ENCODE measurements around the gene PIK3R6. TPM values are rescaled to one million over a fixed set of nuclear protein-coding genes. Genes with fewer than 3 reads are reported as not detected.

PIK3R6 gene
- total RNA-seq, 4 donors from 2014 or later = 0.59 to 4.8 (median 1.7) TPM

DNA sequence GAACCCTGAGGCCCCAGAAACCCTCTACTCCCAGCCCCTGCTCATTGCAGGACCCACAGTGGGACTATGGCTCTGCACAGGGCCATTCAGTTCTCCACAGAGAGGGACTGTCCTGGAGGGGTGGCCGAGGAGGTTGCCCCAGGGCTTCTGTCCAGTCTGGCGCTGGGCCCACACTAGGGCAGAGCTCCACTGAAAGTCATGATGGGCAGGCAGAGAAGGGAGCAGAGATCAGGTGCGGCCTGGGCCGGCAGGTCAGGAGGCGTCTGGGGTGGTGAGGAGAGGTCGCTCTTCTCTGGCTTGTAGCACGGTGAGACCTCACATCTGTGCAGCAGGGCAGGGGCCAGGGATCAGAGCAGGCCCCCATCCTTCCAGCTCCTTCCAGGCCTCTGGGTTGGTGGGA, 13.0 kb upstream of the PIK3R6 start:
- Histone ChIP-seq H3K4me3 (no peak overlapping the region), H3K36me3 (peaks cover 0 to 5% (median 0%) of the 10 kb centered on the region in 3 donors), H3K4me1 (no peaks in the 10 kb centered on the region), H3K9me3 (no peaks in the 10 kb centered on the region), H3K27ac (no peak overlapping the region), H3K27me3 (no peaks in the 10 kb centered on the region)
- no peak for DNase-seq (ENCODE audit: low spot score in 2 of 2)
- 81 to 83% methylated on average over 4 to 7 of the region's 7 CpGs for WGBS, 2 donors
- TF ChIP-seq, protein P1, sequence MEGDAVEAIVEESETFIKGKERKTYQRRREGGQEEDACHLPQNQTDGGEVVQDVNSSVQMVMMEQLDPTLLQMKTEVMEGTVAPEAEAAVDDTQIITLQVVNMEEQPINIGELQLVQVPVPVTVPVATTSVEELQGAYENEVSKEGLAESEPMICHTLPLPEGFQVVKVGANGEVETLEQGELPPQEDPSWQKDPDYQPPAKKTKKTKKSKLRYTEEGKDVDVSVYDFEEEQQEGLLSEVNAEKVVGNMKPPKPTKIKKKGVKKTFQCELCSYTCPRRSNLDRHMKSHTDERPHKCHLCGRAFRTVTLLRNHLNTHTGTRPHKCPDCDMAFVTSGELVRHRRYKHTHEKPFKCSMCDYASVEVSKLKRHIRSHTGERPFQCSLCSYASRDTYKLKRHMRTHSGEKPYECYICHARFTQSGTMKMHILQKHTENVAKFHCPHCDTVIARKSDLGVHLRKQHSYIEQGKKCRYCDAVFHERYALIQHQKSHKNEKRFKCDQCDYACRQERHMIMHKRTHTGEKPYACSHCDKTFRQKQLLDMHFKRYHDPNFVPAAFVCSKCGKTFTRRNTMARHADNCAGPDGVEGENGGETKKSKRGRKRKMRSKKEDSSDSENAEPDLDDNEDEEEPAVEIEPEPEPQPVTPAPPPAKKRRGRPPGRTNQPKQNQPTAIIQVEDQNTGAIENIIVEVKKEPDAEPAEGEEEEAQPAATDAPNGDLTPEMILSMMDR (IDR thresholded peaks at IDR 0.05) = no peak
- no peak for TF ChIP-seq POLR2A (IDR thresholded peaks at IDR 0.05)
- no peak for TF ChIP-seq EP300 (IDR thresholded peaks at IDR 0.05)

DNA sequence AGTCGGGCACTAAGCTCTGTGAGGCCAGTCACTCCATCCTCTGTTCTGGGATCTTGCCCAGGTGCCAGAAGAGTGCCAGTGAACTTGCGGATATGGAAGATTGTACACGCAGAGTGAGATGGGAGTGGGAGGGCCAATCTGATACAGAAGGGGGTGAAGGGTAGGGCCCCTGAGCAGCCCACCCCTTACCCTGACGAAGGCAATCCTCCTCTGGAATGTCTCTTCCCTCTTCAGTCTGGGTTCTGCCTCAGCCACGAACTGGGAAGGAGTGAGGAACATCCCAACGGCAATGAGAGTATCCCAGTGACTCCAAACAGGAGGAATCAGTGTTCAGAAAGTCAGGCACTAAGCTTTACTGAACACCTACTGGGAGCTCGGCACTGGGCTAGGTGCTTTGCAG, 11.9 kb upstream of the PIK3R6 start:
- H3K4me1 ChIP-seq = peaks cover 0 to under 1% (median 0%) of the 10 kb centered on the region in 4 donors
- TF ChIP-seq EP300 (IDR thresholded peaks at IDR 0.05) (no peak), POLR2A (IDR thresholded peaks at IDR 0.05) (no peak)
- TF ChIP-seq, protein P1 (IDR thresholded peaks at IDR 0.05) = no peak
- H3K36me3 ChIP-seq = peaks cover 0 to 5% (median 0%) of the 10 kb centered on the region in 3 donors
- no peaks in the 10 kb centered on the region for H3K9me3 ChIP-seq
- H3K27ac ChIP-seq = no peak overlapping the region
- H3K27me3 ChIP-seq = no peaks in the 10 kb centered on the region
- 59% methylated on average over 7 of the region's 7 CpGs for WGBS, 2 donors
- DNase-seq (ENCODE audit: low spot score in 2 of 2) = no peak
- no peak overlapping the region for H3K4me3 ChIP-seq

DNA sequence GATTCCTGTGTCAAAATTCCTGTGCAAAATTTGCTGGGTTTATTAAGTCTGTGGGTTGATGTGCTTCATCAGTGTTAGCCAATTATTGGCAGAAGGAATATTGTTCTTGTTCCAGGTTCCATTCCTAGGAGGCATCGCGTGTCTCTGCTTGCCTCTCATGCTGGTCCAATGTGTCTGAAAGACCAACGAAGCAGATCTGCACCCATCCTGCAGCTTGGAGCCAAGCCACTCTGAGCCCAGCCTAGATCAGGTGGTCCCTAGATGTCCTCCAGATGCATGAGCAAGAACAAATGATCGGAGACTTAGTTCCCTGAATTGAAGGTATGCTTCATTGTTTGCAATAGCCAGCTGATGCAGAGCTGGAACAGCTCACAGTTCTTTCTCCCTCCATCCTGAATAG, 10.5 kb upstream of the PIK3R6 start:
- peaks cover 0 to 14% (median 0%) of the 10 kb centered on the region in 4 donors for H3K4me1 ChIP-seq
- TF ChIP-seq POLR2A (IDR thresholded peaks at IDR 0.05) (no peak), EP300 (IDR thresholded peaks at IDR 0.05) (no peak)
- TF ChIP-seq, protein P1 (IDR thresholded peaks at IDR 0.05) = no peak
- H3K9me3 ChIP-seq = no peaks in the 10 kb centered on the region
- no peak overlapping the region for H3K27ac ChIP-seq
- WGBS, 2 donors = 73 to 76% methylated on average over 4 of the region's 4 CpGs
- H3K4me3 ChIP-seq = no peak overlapping the region
- peaks cover 0 to 11% of the 10 kb centered on the region in 2 donors for H3K27me3 ChIP-seq
- no peak for DNase-seq (ENCODE audit: low spot score in 2 of 2)
- H3K36me3 ChIP-seq = peaks cover 0 to 5% (median 0%) of the 10 kb centered on the region in 3 donors

DNA sequence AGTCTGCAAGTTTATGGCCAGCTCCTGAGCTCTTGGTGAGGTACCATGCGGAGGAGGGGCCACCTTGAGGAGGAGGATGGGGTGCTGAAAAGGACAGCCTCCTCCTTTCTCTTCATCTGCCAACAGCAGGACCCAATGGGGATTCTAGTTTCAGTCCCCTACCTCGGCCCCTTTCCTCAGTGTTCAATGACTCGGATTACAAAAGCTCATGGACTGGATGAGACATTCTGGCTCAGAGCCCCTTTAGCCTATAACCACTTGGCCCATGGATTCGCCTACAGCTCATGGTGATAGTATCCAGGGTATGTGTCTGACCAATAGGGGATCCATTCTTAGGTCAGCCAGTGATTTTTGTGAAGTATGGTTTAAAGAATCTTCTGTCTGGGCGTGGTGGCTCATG, 8.5 kb upstream of the PIK3R6 start:
- TF ChIP-seq POLR2A (IDR thresholded peaks at IDR 0.05) (no peak), EP300 (IDR thresholded peaks at IDR 0.05) (no peak)
- TF ChIP-seq, protein P1 (IDR thresholded peaks at IDR 0.05) = no peak
- DNase-seq (ENCODE audit: low spot score in 2 of 2) = no peak
- no peaks in the 10 kb centered on the region for H3K9me3 ChIP-seq
- peaks cover 0 to 14% (median 0%) of the 10 kb centered on the region in 4 donors for H3K4me1 ChIP-seq
- WGBS, 2 donors = 76 to 85% methylated on average over 5 of the region's 5 CpGs
- H3K27ac ChIP-seq = no peak overlapping the region
- no peak overlapping the region for H3K4me3 ChIP-seq
- H3K27me3 ChIP-seq = peaks cover 0 to 11% of the 10 kb centered on the region in 2 donors
- peaks cover 0 to 3% (median 0%) of the 10 kb centered on the region in 3 donors for H3K36me3 ChIP-seq

DNA sequence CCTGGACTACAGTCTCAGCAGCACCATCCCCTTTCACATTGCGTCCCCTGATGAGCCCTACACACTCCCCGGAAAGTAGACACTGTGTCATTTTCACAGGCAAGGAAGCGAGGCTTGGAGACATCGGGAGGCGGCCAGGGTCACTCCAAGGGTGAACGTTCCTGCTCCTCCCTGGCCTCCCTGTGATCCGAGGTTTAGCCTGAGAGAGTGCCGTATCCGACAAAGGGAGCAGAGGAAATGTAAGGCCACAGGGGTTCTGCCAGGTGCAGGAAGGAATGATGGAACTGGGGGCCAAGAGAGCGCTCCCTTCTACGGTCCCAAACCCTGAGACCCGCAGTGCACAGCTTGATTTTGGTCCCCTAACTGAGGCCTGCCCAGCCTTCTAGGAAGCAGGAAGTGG, 8.0 kb upstream of the PIK3R6 start:
- Histone ChIP-seq H3K27me3 (peaks cover 0 to 11% of the 10 kb centered on the region in 2 donors), H3K4me1 (peaks cover 0 to 14% (median 0%) of the 10 kb centered on the region in 4 donors), H3K27ac (no peak overlapping the region), H3K36me3 (no peaks in the 10 kb centered on the region), H3K9me3 (no peaks in the 10 kb centered on the region), H3K4me3 (no peak overlapping the region)
- no peak for TF ChIP-seq POLR2A (IDR thresholded peaks at IDR 0.05)
- TF ChIP-seq, protein P1 (IDR thresholded peaks at IDR 0.05) = no peak
- WGBS, 2 donors = 79 to 84% methylated on average over 12 of the region's 12 CpGs
- DNase-seq (ENCODE audit: low spot score in 2 of 2) = no peak
